Parathyroid adenoma (tissue), 2 donors: Measurements from ENCODE around the gene SEPHS2.

Experiments
- H2AFZ ChIP-seq: fragments of 300-600 bp; sonication (generic); one replicate; pipeline ENCODE4 v1.7.0; 2017; ENCODE audit warnings: antibody characterized with exemption, mild to moderate bottlenecking
- H3K27ac ChIP-seq: fragments of 300-600 bp; sonication (generic); one replicate; pipeline ENCODE4 v1.7.0; 2017
- H3K27me3 ChIP-seq: fragments of 300-600 bp; sonication (generic); one replicate; pipeline ENCODE4 v1.7.0; 2017; ENCODE audit warnings: low read length; ENCODE audit not compliant: control insufficient read depth, insufficient read depth
- H3K36me3 ChIP-seq: fragments of 300-600 bp; sonication (generic); one replicate; pipeline ENCODE4 v1.7.0; 2017; ENCODE audit warnings: low read length; ENCODE audit not compliant: control insufficient read depth, insufficient read depth
- H3K4me1 ChIP-seq: fragments of 300-600 bp; sonication (generic); one replicate; pipeline ENCODE4 v1.7.0; 2017; ENCODE audit warnings: control low read depth
- H3K4me2 ChIP-seq: fragments of 300-600 bp; sonication (generic); one replicate; pipeline ENCODE4 v1.7.0; 2017; ENCODE audit warnings: low read length
- H3K4me3 ChIP-seq: fragments of 300-600 bp; sonication (generic); one replicate; pipeline ENCODE4 v1.7.0; 2017; ENCODE audit warnings: low read depth, low read length
- H3K79me2 ChIP-seq: fragments of 300-600 bp; sonication (generic); one replicate; pipeline ENCODE4 v1.7.0; 2017; ENCODE audit warnings: control low read depth
- H3K9ac ChIP-seq: fragments of 300-600 bp; sonication (generic); one replicate; pipeline ENCODE4 v1.7.0; 2017; ENCODE audit warnings: mild to moderate bottlenecking
- H3K9me3 ChIP-seq: fragments of 300-600 bp; sonication (generic); one replicate; pipeline ENCODE4 v1.7.0; 2017; ENCODE audit warnings: low read length; ENCODE audit not compliant: control insufficient read depth
- CTCF ChIP-seq: fragments of 300-600 bp; sonication (generic); IDR thresholded peaks from one replicate; pipeline ENCODE4 v1.7.0; 2017; ENCODE audit warnings: antibody characterized with exemption, mild to moderate bottlenecking
- donor health status: primary hyperparathyroidism.

The SEPHS2 gene

DNA sequence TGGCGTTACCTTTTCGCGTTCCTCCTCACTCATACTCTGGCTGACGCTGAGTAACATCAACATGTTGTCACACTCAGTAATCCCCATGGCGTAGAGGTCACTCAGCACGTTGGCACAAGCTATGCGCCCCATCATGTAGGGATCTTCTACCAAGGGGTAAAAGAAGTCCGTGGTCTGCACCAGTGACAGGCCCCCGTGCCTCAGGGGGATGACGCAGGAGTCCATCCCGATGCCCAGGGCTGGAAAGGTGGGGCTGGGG, 596 bp downstream of the SEPHS2 start:
- H3K27me3 ChIP-seq: no peaks in the 10 kb centered on the region
- H3K4me3 ChIP-seq: peak overlapping the region; percentile 93
- peak overlapping the region; percentile 95 for H2AFZ ChIP-seq
- peak overlapping the region; percentile 84 for H3K27ac ChIP-seq
- H3K4me1 ChIP-seq: peaks cover 6% of the 10 kb centered on the region
- no peaks in the 10 kb centered on the region for H3K9me3 ChIP-seq
- peaks cover 5% of the 10 kb centered on the region for H3K79me2 ChIP-seq
- no peak for TF ChIP-seq CTCF
- peak overlapping the region; percentile 93 for H3K4me2 ChIP-seq
- peak overlapping the region; percentile 78 for H3K9ac ChIP-seq
- no peaks in the 10 kb centered on the region for H3K36me3 ChIP-seq

DNA sequence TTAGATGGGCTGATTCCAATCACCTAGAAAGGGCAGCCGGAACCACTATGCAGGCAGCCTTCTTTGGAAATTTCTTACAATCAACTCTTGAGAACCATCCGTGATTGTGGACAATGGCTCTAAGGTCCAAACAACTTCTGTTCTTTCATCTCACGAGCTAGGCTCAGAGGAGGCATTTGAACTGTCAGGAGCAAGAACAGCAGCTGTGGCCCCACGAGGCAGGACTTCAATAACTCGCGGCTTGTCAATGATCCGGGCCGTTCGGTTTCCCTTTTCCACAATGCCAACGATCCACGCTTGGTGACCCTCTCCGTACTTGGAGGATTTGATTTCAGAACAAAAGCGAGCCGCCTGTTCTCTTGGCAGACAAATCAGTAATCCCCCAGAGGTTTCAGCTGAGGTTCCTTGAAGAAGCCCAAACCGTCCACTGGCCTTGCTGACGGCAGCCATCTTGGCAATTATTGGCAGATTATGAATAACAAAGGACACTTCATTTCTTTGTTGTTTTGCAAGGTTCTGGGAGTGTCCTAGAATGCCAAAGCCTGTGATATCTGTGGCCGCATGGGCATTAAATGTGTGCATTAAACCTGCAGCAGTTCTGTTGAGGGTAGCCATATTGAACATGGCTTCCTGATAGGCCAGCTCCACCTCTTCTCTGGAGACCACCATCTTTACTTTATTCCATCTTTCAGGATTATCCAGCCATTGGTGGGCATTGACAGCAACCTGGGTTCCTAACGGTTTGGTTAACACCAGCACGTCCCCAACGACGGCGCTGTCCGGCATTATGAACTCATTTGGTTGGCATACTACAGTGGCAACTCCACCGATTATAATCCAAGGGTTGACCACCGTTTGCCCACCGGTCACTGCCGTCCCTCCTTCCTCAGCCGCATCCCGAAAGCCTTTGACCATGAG, 1.2 kb downstream of the SEPHS2 start:
- Histone ChIP-seq H3K4me2 (peak overlapping the region; percentile 93), H3K79me2 (peaks cover 5% of the 10 kb centered on the region), H3K27me3 (no peaks in the 10 kb centered on the region), H3K9me3 (no peaks in the 10 kb centered on the region), H3K4me1 (peaks cover 6% of the 10 kb centered on the region), H3K4me3 (peak overlapping the region; percentile 93), H3K9ac (peak overlapping the region; percentile 78), H2AFZ (peak overlapping the region; percentile 95), H3K27ac (peak overlapping the region; percentile 84), H3K36me3 (no peaks in the 10 kb centered on the region)
- TF ChIP-seq CTCF: no peak

- Histone ChIP-seq H3K27ac (no peak overlapping the region), H3K4me3 (no peak overlapping the region), H3K4me1 (peaks cover 6% of the 10 kb centered on the region)
These were observed 2.0 kb downstream of the SEPHS2 start for GRCh38 chr16:30443631-30444030.

GRCh38 chr16:30439720-30440348, 5.8 kb downstream of the SEPHS2 start:
- no peak overlapping the region for H3K4me2 ChIP-seq
- H3K36me3 ChIP-seq: no peaks in the 10 kb centered on the region
- H2AFZ ChIP-seq: no peak overlapping the region
- H3K9ac ChIP-seq: no peak overlapping the region
- no peak overlapping the region for H3K27ac ChIP-seq
- no peaks in the 10 kb centered on the region for H3K27me3 ChIP-seq
- no peak for TF ChIP-seq CTCF
- H3K4me3 ChIP-seq: no peak overlapping the region
- H3K4me1 ChIP-seq: peaks cover 4% of the 10 kb centered on the region
- H3K9me3 ChIP-seq: no peaks in the 10 kb centered on the region
- H3K79me2 ChIP-seq: peaks cover under 1% of the 10 kb centered on the region

More at GRCh38 chr16:30443631-30444030, 2.0 kb downstream of the SEPHS2 start:
- Histone ChIP-seq H2AFZ (no peak overlapping the region), H3K9ac (no peak overlapping the region), H3K36me3 (no peaks in the 10 kb centered on the region), H3K9me3 (no peaks in the 10 kb centered on the region), H3K27me3 (no peaks in the 10 kb centered on the region), H3K4me2 (no peak overlapping the region), H3K79me2 (peaks cover 5% of the 10 kb centered on the region)
- no peak for TF ChIP-seq CTCF
